CD1c-positive myeloid dendritic cell (primary cell): Measurements from ENCODE around the gene IL1RAPL2.
"Not testable (repeated sequence)": the region's sequence is repeated elsewhere in the genome, so short reads cannot be mapped to it uniquely, and the experiment has no call there.

Source experiments
- DNase-seq: peaks from one replicate; pipeline ENCODE4 v3.0.0-alpha.2; 2016; ENCODE audit errors: extremely low spot score

The IL1RAPL2 gene

DNA sequence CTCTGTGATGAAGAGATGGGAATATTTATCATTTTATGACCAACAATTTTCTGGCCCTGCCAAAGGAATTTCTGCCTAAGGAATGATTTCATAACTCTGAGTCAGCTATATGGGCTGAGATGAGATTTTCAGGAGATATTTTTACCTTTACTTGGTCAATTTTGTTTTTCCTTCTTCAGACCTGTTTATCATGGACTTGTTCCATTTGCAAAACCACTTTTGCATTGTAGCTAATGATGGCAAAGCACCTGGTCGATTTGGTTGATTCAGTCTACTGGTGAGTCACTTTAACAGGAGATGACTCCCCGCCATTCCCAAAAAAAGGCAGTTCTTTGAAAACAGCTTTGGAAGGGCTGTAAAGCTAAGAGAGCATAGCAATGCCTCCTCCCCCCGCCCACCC, 601.2 kb downstream of the IL1RAPL2 start:
- no peak for DNase-seq

DNA sequence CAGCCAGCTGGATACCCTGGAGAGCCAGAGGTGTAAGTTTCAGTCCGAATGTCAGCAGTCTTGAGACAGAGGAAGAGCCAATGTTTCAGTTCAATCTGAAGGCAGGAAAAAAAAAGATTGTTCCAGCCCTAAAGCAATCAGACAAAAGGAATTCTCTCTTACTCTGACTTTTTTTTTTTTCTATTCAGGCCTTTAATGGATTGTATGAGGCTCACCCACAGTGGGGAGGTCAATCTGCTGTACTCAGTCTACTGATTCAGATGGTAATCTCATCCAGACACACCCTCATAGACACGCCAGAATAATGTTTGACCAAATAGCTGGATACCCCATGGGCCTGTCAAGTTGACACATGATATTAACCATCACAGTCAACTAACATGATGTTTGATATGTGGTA, 602.6 kb downstream of the IL1RAPL2 start:
- no peak for DNase-seq

DNA sequence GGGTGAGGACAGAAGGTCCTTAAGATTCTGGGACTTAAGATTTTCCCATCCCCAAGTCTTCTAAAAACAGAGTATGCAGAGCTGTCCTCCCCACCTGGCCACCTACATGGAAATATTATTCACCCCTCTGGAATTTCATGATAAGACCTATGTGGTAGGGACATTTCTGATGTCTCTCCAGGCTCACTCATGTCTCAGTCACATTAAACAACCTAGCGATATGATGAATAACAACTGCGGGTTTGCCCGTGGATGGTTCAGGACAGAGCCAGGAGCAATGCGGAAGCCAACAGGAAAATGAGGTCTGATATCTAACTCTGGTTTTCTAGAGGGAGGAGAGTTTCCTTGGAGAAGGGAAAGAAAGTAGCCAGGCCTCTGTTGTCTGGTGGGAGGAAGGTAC, 607.1 kb downstream of the IL1RAPL2 start:
- DNase-seq: no peak

DNA sequence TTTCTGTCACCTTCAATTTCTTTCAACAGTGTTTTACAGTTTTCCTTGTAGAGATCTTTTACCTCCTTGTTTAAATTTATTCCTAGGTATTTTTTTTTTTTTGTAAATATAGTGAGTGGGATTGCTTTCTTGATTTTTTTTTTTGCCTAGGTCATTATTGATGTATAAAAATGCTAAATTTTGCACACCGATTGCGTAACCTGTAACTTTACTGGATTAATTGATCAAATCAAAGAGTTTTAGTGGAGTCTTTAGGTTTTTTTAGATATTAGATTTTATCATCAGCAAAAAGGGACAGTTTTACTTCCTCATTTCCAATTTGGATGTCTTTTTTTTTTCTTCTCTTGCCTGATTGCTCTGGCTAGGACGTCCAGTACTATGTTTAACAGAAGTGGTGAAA, 613.6 kb downstream of the IL1RAPL2 start:
- no peak for DNase-seq

DNA sequence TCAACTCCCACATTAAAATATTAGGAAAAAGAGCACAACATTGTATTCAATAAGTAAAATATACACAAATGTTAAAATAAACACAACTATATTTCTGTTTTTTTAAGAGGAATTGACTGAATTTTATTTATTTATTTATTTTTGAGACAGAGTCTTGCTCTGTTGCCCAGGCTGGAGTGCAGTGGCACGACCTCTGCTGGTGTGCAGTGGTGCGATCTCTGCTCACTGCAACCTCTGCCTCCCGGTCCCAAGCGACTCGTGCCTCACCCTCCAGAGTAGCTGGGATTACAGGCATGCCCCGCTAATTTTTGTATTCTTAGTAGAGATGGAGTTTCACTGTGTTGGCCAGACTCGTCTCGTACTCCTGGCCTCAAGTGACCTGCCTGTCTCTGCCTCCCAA, 623.1 kb downstream of the IL1RAPL2 start:
- DNase-seq: no peak

DNA sequence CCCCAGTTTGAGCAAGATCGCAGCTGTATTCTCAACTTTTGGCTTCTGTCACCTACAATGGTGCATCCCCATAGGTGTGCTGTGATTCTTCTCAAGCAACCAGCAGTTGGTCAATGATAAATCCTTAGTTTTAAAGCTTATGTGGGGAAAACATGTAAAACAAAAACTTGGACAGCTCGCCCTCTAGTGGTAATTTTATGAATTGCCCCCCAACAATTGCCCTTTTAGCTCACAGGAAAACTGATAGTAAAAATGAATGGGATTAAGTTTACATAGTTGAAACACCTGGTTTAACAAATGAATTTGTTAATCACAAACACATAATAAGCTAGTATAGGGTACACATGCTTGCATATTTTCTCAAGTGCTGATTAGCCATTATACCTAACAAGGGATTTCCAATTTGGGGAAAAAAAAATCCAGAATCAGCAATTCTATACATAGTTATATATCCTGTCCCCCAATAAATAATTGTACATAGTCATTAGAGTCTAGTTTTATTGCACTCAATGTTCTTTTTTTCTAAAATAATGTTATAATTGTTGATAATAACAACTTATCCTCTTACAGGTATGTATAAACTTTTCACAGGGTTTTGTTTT, 624.4 kb downstream of the IL1RAPL2 start:
- DNase-seq: peak; percentile 2

DNA sequence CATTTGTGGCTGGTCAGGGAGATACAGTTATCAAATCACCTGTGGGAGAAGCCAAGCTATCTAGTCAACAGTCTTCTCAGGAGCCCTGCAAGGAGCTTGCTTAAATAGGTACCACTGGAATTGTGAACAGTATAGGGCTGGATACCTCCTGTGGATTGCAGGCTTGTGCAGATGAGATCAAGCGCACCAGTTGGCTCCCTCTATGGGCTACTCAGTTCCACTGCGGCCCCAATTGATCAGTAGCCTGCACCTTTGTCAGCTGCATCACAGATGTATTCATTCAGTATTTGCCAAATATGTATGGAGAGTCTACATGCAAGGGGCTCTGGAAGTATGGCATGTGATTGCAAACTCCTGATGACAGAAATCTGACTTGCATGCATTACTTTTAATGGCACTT, 625.9 kb downstream of the IL1RAPL2 start:
- no peak for DNase-seq

DNA sequence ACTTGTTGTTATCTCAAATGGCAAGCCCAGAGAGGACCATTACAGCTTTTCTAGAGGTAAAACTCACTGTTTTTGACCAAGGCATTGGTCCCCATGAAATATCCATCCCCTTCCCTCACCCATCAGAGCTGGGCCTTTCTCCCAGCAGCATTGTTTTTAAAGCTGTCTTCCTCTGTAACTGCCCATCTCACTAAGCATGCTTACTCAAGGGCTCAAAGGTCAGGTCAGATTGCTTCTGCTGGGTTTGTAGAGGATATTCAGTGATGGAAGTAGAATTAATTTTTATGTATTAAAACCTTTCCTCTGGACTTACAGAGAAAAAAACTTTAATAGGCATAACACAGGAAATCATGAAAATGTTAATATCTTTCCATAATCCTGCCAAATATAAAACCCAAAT, 643.4 kb downstream of the IL1RAPL2 start:
- DNase-seq: no peak

DNA sequence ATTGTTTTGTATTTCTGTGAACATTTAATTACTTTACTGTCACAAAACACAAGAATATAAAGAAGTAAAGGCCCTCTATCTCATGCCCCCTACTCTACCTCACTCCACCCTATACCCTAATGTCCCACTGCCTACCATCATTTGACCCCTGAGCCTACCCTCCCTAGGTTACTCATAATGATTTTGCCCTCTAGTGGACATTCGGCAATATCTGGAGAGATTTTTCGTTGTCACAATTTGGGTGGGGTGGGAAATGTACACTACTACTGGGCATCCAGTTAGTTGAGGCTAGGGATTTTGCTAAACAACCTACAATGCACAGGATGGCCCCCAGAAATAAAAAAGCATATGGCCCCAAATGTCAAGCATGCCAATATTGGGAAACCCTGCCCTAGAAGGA, 644.3 kb downstream of the IL1RAPL2 start:
- DNase-seq: no peak

DNA sequence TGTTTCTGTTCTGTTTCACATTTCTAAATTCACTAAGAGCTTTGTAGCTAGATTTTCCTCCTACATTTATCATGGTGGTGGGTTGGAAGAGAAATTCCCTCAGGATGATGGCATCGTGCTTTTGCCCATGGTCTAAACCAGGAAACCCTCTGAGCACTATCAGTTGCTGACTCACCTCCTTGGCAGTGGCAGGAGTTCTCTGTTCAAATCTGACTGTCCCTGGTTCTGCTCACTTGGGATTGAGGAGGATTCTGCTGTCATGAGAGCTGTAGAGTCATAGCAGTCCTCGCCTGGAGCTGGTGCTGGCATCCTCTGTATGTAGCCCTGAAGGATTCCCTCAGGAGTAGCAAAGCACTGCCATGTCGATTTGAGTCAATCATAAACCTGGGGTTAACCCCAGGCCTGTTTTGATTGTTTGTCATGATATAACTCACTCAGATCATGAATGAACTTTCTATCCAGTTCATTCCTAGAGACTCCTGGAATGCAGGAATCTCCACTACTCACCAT, 645.1 kb downstream of the IL1RAPL2 start:
- no peak for DNase-seq

DNA sequence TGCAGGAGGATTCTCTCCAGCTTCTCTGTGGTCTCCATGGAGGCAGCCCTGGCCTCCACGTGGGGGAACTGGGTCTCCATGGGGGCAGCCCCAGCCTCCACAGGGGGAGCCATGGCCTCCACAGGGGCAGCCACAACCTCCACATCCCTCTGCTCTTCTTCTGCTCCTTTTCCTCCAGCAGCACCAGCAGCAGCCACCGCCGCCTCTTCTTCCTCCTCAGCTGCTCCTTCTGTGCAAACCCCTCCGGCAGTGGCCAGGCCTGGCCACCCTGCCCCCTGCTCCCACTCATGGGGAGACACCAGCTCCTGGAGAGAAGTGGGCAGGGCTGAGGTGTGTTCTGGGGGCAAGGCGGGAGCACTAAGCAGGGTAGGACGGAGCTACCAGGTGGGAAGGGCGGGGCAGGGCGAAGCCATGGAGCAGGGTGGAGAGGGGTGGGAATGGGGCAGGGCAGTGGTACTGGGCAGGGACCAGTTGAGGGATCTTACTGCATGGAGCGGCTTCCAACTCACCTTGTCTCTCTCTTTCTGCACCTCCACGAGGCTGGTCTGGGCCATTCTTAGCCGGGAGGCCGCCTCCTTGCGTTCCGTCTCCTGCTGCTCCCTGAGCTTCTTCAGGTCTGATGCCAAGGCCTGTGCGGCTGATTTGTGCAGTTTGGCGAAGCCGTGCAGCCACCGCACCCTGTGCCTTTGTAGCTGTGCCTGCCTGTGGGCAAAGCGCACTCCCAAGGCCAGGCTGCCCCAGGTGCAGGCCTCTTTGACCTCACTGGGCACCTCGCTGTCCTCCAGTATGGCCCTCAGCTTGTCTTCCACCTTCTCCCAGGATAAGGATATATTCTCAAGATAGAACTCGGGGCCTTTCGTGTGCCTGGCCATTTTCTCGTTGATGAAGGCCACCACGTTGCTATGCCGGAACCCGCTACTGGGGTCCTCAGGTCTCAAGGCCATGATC, 653.7 kb downstream of the IL1RAPL2 start:
- no peak for DNase-seq

DNA sequence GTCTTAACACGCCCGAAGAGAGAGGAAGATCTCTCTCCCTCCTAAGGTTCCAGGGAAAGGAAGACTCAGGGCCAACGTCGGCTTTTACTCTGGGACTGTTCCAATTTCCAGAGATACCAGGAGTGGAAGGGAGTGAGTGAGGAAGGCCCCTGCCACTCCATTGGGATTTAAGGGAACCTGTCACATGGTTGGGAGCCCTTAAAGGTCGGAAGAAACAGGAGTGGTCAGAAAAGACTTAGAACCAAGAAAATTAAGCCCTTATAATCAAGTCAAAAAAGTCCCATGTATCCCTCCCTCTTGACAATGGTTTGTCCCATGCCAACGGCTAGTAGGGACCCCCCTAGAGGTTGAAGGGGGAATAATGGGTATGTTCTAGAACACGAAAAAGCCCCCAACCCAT, 654.6 kb downstream of the IL1RAPL2 start, which contains the start of gene TEX13A:
Gene TEX13A, minus strand, starts transcription at position 59 of the 400 bp plus-strand sequence. CDS start 297 bp downstream, outside the sequence.
- no peak for DNase-seq

DNA sequence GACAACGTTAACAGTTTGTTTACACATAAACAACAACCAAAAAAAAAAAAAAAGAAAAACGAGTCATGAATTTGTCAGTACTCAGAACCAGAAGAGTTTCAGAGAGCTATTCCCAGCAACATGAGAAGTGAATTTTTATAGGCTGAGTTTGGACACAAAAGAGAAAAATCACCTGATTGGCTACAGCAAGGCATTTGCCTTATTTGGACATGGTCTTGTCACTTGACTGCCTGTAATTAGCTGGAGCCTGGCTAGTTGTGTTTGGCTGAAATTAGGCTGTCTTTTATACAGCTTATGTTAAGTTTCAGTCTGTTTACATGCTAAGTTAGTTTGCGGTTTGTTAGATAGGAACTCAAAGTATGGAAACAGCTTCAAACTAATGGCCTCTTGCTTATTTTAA, 655.4 kb downstream of the IL1RAPL2 start:
- DNase-seq: no peak

DNA sequence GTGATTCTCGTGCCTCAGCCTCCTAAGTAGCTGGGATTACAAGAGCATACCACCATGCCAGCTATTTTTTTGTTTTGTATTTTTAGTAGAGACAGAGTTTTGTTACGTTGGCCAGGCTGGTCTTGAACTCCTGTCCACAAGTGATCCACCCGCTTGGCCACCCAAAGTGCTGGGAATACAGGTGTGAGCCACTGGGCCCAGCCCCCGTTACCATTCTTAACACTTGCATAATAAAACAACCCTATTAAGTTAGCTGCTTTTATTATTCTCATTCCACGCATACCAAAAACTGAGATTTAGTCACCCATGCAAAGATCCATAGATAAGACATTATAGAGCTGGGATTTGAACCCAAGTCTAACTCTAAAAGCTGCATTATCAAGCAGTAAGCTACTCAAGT, 660.5 kb downstream of the IL1RAPL2 start:
- DNase-seq: no peak

DNA sequence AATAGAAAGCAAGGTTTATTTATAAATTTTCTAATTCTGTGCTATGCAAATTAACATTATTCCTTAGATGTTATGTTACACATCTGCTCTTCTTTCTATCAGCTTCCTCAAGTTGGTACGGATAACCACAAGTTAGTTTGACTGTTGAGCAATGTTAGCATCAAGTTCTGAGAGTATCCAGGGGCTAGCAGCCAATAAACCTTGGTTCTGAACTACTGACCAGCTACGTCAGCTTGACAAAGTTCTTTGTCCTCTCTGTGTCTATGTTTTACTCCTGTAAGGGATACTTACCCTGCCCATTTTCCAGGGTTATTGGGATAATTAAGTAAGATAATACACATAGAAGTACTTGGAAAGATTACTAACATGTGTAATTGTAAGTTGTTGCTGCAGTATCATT, 662.6 kb downstream of the IL1RAPL2 start:
- no peak for DNase-seq

DNA sequence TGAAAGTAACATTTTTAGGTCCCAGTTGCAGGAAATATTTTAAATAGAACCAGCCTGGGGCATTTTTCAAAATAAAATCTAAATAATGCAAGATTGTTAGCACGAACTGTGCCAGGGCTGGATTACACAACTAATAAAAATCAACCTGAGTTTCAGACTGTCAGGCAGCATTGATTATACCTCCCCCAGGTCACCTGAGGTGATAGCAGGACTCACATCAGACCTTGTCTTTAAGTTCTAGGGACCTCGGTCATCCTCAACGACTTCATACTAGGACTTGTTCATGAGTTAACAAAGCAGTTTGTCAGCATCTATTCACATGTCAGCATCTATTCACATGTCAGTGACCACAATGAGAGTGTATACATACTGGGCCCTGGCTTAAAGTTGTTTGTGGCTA, 663.1 kb downstream of the IL1RAPL2 start:
- DNase-seq: no peak

DNA sequence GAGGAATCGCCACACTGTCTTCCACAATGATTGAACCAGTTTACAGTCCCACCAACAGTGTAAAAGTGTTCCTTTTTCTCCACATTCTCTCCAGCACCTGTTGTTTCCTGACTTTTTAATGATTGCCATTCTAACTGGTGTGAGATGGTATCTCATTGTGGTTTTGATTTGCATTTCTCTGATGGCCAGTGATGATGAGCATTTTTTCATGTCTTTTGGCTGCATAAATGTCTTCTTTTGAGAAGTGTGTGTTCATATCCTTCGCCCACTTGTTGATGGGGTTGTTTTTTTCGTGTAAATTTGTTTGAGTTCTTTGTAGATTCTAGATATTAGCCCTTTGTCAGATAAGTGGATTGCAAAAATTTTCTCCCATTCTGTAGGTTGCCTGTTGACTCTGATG, 671.4 kb downstream of the IL1RAPL2 start:
- not testable (repeated sequence) for DNase-seq

DNA sequence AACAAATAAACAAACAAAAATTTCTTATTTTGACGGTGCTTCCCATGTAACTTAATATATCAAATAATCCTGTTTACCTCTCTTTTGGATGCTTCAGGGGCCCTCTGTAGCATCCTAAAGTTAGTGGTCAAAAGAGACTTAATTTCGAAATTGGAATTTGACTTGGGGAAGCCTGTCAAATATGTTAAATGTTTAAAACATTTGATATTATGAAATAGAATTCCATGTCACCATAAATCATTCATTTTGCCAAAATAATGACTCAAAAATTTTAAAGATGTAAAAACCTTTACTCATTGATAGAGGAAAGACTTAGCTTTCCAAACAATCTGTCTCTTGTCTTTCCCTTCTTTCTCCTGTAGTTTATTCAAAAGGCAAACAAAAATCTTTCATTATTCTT, 675.1 kb downstream of the IL1RAPL2 start:
- DNase-seq: no peak

DNA sequence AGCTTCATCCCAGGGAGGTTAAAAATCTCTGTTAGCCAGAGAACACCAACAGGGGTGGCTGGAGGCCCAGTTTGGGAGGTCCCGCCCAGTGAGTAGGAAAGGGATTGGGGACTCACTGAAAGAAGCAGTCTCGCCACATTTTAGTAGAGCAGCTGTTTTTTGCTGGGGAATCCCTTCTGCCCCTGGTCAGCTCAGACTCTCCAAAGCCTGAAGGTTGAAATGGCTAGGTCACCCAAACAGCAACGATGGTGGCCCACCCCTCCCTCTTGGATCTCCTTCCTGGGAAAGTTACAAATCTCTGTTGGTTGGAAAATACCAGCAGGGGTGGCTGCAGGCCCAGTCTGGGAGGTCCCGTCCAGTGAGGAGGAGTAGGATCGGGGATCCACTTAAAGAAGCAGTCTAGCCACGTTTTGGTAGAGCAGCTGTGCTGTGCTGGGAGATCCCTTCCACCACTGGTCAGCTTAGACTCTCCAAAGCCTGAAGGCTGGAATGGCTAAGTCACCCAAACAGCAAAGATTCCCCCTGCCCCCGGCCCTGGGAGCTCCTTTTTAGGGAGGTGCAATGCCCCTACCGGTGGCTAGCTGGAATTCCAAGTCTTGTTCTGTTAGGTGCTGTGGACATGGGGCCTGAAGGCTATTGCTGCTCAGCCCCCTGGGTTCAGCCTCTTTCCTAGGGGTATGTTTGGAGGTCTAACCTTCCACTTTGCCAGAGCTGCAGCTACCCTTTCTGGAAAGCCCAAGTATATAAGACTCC, 694.5 kb downstream of the IL1RAPL2 start:
- no peak for DNase-seq

DNA sequence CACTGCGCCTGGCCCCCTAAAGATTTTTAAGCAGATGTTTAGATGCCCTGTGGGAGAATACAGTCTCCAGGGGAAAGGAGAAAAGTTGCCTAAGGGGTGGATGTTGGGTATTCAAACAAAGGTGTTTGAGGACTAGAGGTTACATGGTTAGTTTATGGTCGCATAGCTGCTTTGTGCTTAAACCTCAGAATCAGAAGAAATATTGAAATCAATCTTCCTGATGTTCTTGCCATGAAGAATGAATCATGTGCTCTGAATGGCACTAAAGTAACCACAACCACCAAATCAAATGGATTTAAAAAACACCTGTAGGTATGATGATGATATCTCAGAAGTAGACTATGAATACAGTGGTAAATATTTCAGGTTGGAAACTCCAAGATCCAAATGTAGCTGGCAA, 697.2 kb downstream of the IL1RAPL2 start:
- DNase-seq: no peak

DNA sequence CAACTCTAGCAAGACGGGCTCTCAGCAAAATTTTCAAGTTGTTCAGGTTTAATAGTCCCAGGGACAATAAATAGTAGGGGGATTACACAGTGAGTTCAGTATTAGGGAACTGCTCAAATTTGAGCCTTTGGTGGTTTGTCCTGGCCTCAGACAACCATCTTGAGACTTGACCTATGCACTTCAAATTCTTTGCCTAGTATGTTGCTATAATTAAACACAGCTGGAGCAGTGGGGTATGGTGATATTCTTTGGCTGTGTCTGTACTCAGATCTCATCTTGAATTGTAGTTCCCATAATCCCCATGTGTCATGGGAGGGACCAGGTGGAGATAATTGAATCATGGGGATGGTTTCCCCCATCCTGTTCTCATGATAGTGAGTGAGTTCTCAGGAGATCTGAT, 697.8 kb downstream of the IL1RAPL2 start:
- no peak for DNase-seq

DNA sequence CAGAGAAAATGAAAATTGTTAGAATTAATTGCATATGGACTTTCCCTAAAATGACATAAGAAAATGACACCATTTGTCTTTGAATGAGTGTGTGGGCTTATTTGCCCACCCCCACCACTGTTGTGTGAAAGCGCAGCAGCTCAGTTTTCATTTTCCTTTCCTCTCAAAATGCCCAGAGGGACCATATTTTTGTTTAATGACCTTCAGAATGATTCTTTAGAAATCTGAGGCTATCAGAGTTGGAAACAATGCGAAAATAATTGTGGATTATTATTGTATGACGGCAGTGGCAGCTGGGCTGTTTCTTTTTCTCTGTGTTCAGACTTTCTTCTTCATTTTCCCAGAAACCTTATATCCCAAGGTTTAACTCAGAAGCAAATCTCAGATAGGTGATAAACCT, 699.1 kb downstream of the IL1RAPL2 start:
- no peak for DNase-seq
